ENCODE measurements around the gene ETHE1. TPM values are rescaled to one million over a fixed set of nuclear protein-coding genes. Genes with fewer than 3 reads are reported as not detected.

ETHE1 gene
- total and polyA plus RNA-seq, 7 experiments from 2014 or later = 20.3 to 59.3 (median 25.4) TPM

- peak overlapping the region; percentile 93 to 100 (median 98) for H3K27ac Mint-ChIP-seq
- Histone ChIP-seq H3K27ac (ENCODE audit: low read depth, low read length) (peak overlapping the region; percentile 92), H3K4me3 (ENCODE audit: low read length) (peak overlapping the region; percentile 77), H3K9me3 (ENCODE audit: control insufficient read depth in 2 of 3, low read length in 3 of 3) (no peaks in the 10 kb centered on the region), H3K27me3 (ENCODE audit: control insufficient read depth in 2 of 2, insufficient read depth in 2 of 2, low read length in 2 of 2) (no peaks in the 10 kb centered on the region), H3K36me3 (ENCODE audit: control insufficient read depth in 2 of 3, insufficient read depth in 3 of 3, low read length in 3 of 3) (peaks cover 0 to 14% (median 0%) of the 10 kb centered on the region in 3 experiments), H3K4me1 (ENCODE audit: control insufficient read depth in 2 of 2, insufficient read depth in 2 of 2, low read length in 2 of 2) (peaks cover 9 to 30% of the 10 kb centered on the region in 2 donors)
- peaks cover 0 to 13% (median 6%) of the 10 kb centered on the region in 5 donors for H3K36me3 Mint-ChIP-seq
- no peaks in the 10 kb centered on the region for H3K9me3 Mint-ChIP-seq
- no peaks in the 10 kb centered on the region for H3K27me3 Mint-ChIP-seq
- POLR2A ChIA-PET = interaction anchor here (1.3 to 6.2 kb wide), 4 partner anchors 9 to 58 kb away, joined by 3 to 64 read pairs (median 8); partner anchors contain the start of gene ZNF575
- intact Hi-C loops (cut with micrococcal nuclease) = loop anchor here (1.0 kb wide), 5 partner anchors 12 to 121 kb away; partner anchors contain the start of genes PHLDB3 (in 2 of the 2), IRGQ (in 1 of the 2) and ZNF576 (in 1 of the 2)
- H3K4me3 Mint-ChIP-seq = peak overlapping the region; percentile 75 to 93 (median 86)
- CTCF ChIA-PET = interaction anchor here (0.6 kb wide), 1 partner anchor 36 kb away, joined by 3 read pairs; no protein-coding TSS in a partner anchor
- peak; percentile 95 to 99 (median 98) for DNase-seq
- ATAC-seq = peak; percentile 93
- H3K4me1 Mint-ChIP-seq = peaks cover 13 to 55% (median 41%) of the 10 kb centered on the region in 7 donors
These were observed 51.9 kb downstream of the ETHE1 start for GRCh38 chr19:43474986-43475705.

GRCh38 chr19:43474487-43474886, 52.5 kb downstream of the ETHE1 start:
- Mint-ChIP-seq H3K9me3 (no peaks in the 10 kb centered on the region), H3K27me3 (no peaks in the 10 kb centered on the region), H3K4me3 (peak overlapping the region in 8 of 10 donors; percentile 75 to 93 (median 84)), H3K36me3 (peaks cover 0 to 13% (median 6%) of the 10 kb centered on the region in 5 donors), H3K4me1 (peaks cover 13 to 62% (median 47%) of the 10 kb centered on the region in 7 donors), H3K27ac (peak overlapping the region; percentile 2 to 100 (median 98))
- Histone ChIP-seq H3K9me3 (ENCODE audit: control insufficient read depth in 2 of 3, low read length in 3 of 3) (no peaks in the 10 kb centered on the region), H3K36me3 (ENCODE audit: control insufficient read depth in 2 of 3, insufficient read depth in 3 of 3, low read length in 3 of 3) (peaks cover 0 to 14% (median 0%) of the 10 kb centered on the region in 3 experiments), H3K4me1 (ENCODE audit: control insufficient read depth in 2 of 2, insufficient read depth in 2 of 2, low read length in 2 of 2) (peaks cover 11 to 34% of the 10 kb centered on the region in 2 donors), H3K4me3 (ENCODE audit: low read length) (no peak overlapping the region), H3K27ac (ENCODE audit: low read depth, low read length) (peak overlapping the region; percentile 92), H3K27me3 (ENCODE audit: control insufficient read depth in 2 of 2, insufficient read depth in 2 of 2, low read length in 2 of 2) (no peaks in the 10 kb centered on the region)
- intact Hi-C loops (cut with micrococcal nuclease) = no loop called here
- ChIA-PET CTCF (interaction anchor here (0.6 kb wide), 2 partner anchors 9 to 35 kb away, joined by 3 to 4 read pairs; partner anchors contain the start of gene LYPD3), POLR2A (interaction anchor here (0.6 to 6.2 kb wide), 6 partner anchors 8 to 82 kb away, joined by 3 to 64 read pairs (median 5); partner anchors contain the start of gene ZNF575)
- no peak for ATAC-seq
- no peak for DNase-seq

- Histone ChIP-seq H3K4me1 (ENCODE audit: control insufficient read depth in 2 of 2, insufficient read depth in 2 of 2, low read length in 2 of 2) (peaks cover 22 to 56% of the 10 kb centered on the region in 2 donors), H3K36me3 (ENCODE audit: control insufficient read depth in 2 of 3, insufficient read depth in 3 of 3, low read length in 3 of 3) (no peaks in the 10 kb centered on the region), H3K27me3 (ENCODE audit: control insufficient read depth in 2 of 2, insufficient read depth in 2 of 2, low read length in 2 of 2) (no peaks in the 10 kb centered on the region), H3K27ac (ENCODE audit: low read depth, low read length) (peak overlapping the region; percentile 93), H3K9me3 (ENCODE audit: control insufficient read depth in 2 of 3, low read length in 3 of 3) (no peaks in the 10 kb centered on the region), H3K4me3 (ENCODE audit: low read length) (no peak overlapping the region)
- ChIA-PET CTCF (no interaction called here), POLR2A (interaction anchor here (1.2 to 1.4 kb wide), 2 partner anchors 16 to 33 kb away, joined by 5 read pairs; partner anchors contain the start of gene PHLDB3)
- no peaks in the 10 kb centered on the region for H3K27me3 Mint-ChIP-seq
- H3K9me3 Mint-ChIP-seq = no peaks in the 10 kb centered on the region
- no peak for ATAC-seq
- H3K4me1 Mint-ChIP-seq = peaks cover 30 to 91% (median 73%) of the 10 kb centered on the region in 7 donors
- DNase-seq = no peak
- H3K27ac Mint-ChIP-seq = peak overlapping the region in 8 of 9 donors; percentile 82 to 99 (median 98)
- H3K36me3 Mint-ChIP-seq = peaks cover 0 to 5% (median 4%) of the 10 kb centered on the region in 5 donors
- H3K4me3 Mint-ChIP-seq = peak overlapping the region in 5 of 10 donors; percentile 32 to 82 (median 62)
- intact Hi-C loops (cut with micrococcal nuclease) = no loop called here
These were observed 55.9 kb downstream of the ETHE1 start for GRCh38 chr19:43471091-43471490.

GRCh38 chr19:43470288-43470687, 56.7 kb downstream of the ETHE1 start:
- intact Hi-C loops (cut with micrococcal nuclease) = no loop called here
- peak in 8 of 9 donors; percentile 36 to 100 (median 87) for DNase-seq
- ChIA-PET POLR2A (interaction anchor here (0.6 to 1.4 kb wide), 3 partner anchors 16 to 63 kb away, joined by 3 to 5 read pairs (median 5); partner anchors contain the start of genes PHLDB3 and ZNF575), CTCF (interaction anchor here (0.7 kb wide), 1 partner anchor 39 kb away, joined by 3 read pairs; no protein-coding TSS in a partner anchor)
- Mint-ChIP-seq H3K36me3 (peaks cover 0 to 1% (median under 1%) of the 10 kb centered on the region in 5 donors), H3K27ac (peak overlapping the region; percentile 77 to 99 (median 98)), H3K9me3 (no peaks in the 10 kb centered on the region), H3K4me1 (peaks cover 29 to 89% (median 74%) of the 10 kb centered on the region in 7 donors), H3K27me3 (no peaks in the 10 kb centered on the region), H3K4me3 (peak overlapping the region in 9 of 10 donors; percentile 32 to 82 (median 70))
- H3K27me3 ChIP-seq (ENCODE audit: control insufficient read depth in 2 of 2, insufficient read depth in 2 of 2, low read length in 2 of 2) = no peaks in the 10 kb centered on the region
- no peaks in the 10 kb centered on the region for H3K9me3 ChIP-seq (ENCODE audit: control insufficient read depth in 2 of 3, low read length in 3 of 3)
- H3K4me1 ChIP-seq (ENCODE audit: control insufficient read depth in 2 of 2, insufficient read depth in 2 of 2, low read length in 2 of 2) = peaks cover 17 to 49% of the 10 kb centered on the region in 2 donors
- H3K36me3 ChIP-seq (ENCODE audit: control insufficient read depth in 2 of 3, insufficient read depth in 3 of 3, low read length in 3 of 3) = no peaks in the 10 kb centered on the region
- peak; percentile 84 for ATAC-seq
- H3K27ac ChIP-seq (ENCODE audit: low read depth, low read length) = peak overlapping the region; percentile 93
- H3K4me3 ChIP-seq (ENCODE audit: low read length) = no peak overlapping the region

- DNase-seq (peak in 7 of 9 donors; percentile 68 to 80 (median 76)), ATAC-seq (peak; percentile 56)
- Mint-ChIP-seq H3K27me3 (no peaks in the 10 kb centered on the region), H3K9me3 (no peaks in the 10 kb centered on the region), H3K27ac (peak overlapping the region; percentile 82 to 99 (median 98)), H3K36me3 (no peaks in the 10 kb centered on the region), H3K4me1 (peaks cover 33 to 91% (median 62%) of the 10 kb centered on the region in 7 donors), H3K4me3 (peak overlapping the region; percentile 10 to 82 (median 64))
- intact Hi-C loops (cut with micrococcal nuclease) = loop anchor here (1.0 to 10.0 kb wide), 2 partner anchors 50 to 286 kb away; partner anchors contain the start of gene SMG9 (in 1 of the 2)
- ChIA-PET CTCF (interaction anchor here (3.5 kb wide), 1 partner anchor 21 kb away, joined by 15 read pairs; no protein-coding TSS in a partner anchor), POLR2A (interaction anchor here (0.9 to 1.8 kb wide), 4 partner anchors 9 to 106 kb away, joined by 3 to 7 read pairs (median 4); partner anchors contain the start of genes PINLYP and XRCC1)
- H3K36me3 ChIP-seq (ENCODE audit: control insufficient read depth in 2 of 3, insufficient read depth in 3 of 3, low read length in 3 of 3) = no peaks in the 10 kb centered on the region
- no peaks in the 10 kb centered on the region for H3K9me3 ChIP-seq (ENCODE audit: control insufficient read depth in 2 of 3, low read length in 3 of 3)
- H3K4me3 ChIP-seq (ENCODE audit: low read length) = peak overlapping the region; percentile 4
- peaks cover 19 to 55% of the 10 kb centered on the region in 2 donors for H3K4me1 ChIP-seq (ENCODE audit: control insufficient read depth in 2 of 2, insufficient read depth in 2 of 2, low read length in 2 of 2)
- H3K27me3 ChIP-seq (ENCODE audit: control insufficient read depth in 2 of 2, insufficient read depth in 2 of 2, low read length in 2 of 2) = no peaks in the 10 kb centered on the region
- H3K27ac ChIP-seq (ENCODE audit: low read depth, low read length) = peak overlapping the region; percentile 93
These were observed 57.9 kb downstream of the ETHE1 start for GRCh38 chr19:43469160-43469480.

Data from naive thymus-derived CD4-positive, alpha-beta T cell (primary cell).